RPMI8226 (cell line): Measurements from ENCODE around the gene RPS15.

Source experiments
- DNase-seq: peaks from one replicate; pipeline ENCODE4 v3.0.0-alpha.2; 2015

The RPS15 gene

DNA sequence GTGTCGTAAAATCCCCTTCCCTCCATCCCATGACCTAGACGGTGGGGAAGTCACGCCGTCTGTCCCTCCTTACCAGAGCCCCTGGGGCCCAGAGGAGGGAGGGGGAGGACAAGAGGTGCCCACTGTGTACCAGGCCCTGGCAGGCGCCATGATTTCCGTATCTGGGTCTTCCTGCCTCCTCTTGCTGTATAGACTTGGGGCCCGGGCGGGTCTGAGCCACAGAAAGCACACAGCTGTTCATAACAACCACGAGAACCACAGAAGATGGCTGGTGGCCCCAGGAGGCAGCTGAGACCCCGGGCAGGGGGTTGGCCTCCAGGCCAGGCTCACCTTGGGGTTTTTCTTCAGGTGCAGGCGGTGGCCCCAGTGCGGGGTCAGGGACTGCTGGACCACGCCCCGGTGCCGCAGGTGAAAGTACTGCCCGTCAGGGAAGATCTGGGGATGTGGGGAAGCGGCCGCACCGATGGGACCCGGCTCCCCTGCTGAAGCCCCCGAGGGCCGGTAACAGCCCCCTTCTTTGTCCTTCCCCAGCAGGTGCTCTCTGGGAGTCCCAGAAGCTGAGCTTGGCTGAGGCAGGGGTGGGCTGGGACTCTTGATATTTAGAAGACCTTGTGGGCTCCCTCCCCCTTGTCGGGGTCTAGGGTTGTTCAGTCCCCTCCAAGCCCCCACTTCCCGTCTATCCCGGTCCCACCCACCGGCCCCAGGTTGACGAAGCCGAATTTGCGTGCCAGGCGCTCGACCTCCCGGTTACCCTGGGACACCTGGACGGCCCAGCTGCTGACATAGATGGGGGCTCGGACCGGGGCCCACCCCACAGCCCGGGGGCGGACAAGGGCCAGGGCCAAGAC is 51.5 kb downstream of the RPS15 start:
- no peak for DNase-seq
